HCT116 (cell line): ENCODE results near the gene SLC50A1. TPM values are rescaled to one million over a fixed set of nuclear protein-coding genes. Genes with fewer than 3 reads are reported as not detected.

Experiments used
- ATAC-seq: fragments of 200-7000 bp; cut with Tn5 transposase; 2 replicates; pipeline ENCODE4 v1.9.1; 2020; ENCODE audit warnings: mild to moderate bottlenecking, moderate library complexity
- BruUV-seq: library from RNA; stranded (reverse); fragments of 400-500 nt; replicated peaks from 2 replicates; lab custom pipeline; 2021; lab: Mats Ljungman, UMichigan
- CTCF ChIA-PET: fragments of 300-600 bp; sonication (Branson Sonifier 250); formaldehyde crosslinking; loops from one replicate; lab custom pipeline; 2021; ENCODE audit warnings: antibody characterized with exemption; lab: Charles Lee
- POLR2A ChIA-PET: fragments of 300-600, 350-600 bp; sonication (Branson Sonifier 250); formaldehyde crosslinking; loops from one replicate; lab custom pipeline; 2021; ENCODE audit warnings: antibody characterized with exemption; lab: Charles Lee
- RAD21 ChIA-PET, 2 experiments: fragments of 300-600 bp; sonication (Branson Sonifier 250); formaldehyde crosslinking; loops; one replicate each; lab custom pipeline; 2023; ENCODE audit warnings: low total read pairs in 2 of 2; ENCODE audit not compliant: uncharacterized antibody in 2 of 2, unreplicated experiment in 2 of 2, low non-redundant PET in 1 of 2; lab: Charles Lee
- DNase-seq: peaks from one replicate; pipeline ENCODE4 v3.0.0-alpha.2; 2010; ENCODE audit warnings: low read depth, low spot score
- H2AFZ ChIP-seq: fragments of 200-600 bp; shearing (Covaris generic), sonication (generic); 2 replicates; pipeline ENCODE4 v1.6.1; 2017; ENCODE audit warnings: low read depth, mixed run types, mixed read lengths, antibody characterized with exemption, low read length; ENCODE audit not compliant: poor library complexity, severe bottlenecking
- H3K27ac ChIP-seq: 2 replicates; pipeline ENCODE4 v1.5.1; 2012; ENCODE audit warnings: low read depth, low read length
- H3K27me3 ChIP-seq: fragments of 200-600 bp; sonication (generic); 2 replicates; pipeline ENCODE4 v1.6.1; 2016; ENCODE audit warnings: mixed run types, low read length, mixed read lengths; ENCODE audit not compliant: insufficient read depth
- H3K36me3 ChIP-seq, 2 experiments: fragments of 200-500 bp in 1 of 2; fragments of 200-600 bp in 1 of 2; sonication (Bioruptor generic) in 1 of 2; sonication (generic) in 1 of 2; 2 replicates each; pipeline versions ENCODE4 v1.5.1 to v1.6.1; 2014 to 2016; ENCODE audit warnings: low read length in 2 of 2, inconsistent platforms in 1 of 2, mixed read lengths in 1 of 2, mixed run types in 1 of 2; ENCODE audit not compliant: insufficient read depth in 2 of 2, control insufficient read depth in 1 of 2
- H3K4me1 ChIP-seq, 2 experiments: fragments of 200-600 bp in 1 of 2; sonication (generic) in 1 of 2; 2 replicates each; pipeline versions ENCODE4 v1.5.1 to v1.6.1; 2012 to 2017; ENCODE audit warnings: low read length in 2 of 2, inconsistent platforms in 1 of 2, mild to moderate bottlenecking in 1 of 2, mixed read lengths in 1 of 2, mixed run types in 1 of 2, moderate library complexity in 1 of 2; ENCODE audit not compliant: insufficient read depth in 2 of 2, control insufficient read depth in 1 of 2
- H3K4me2 ChIP-seq: fragments of 200-600 bp; sonication (generic); 2 replicates; pipeline ENCODE4 v1.6.1; 2017; ENCODE audit warnings: mixed run types, low read length, mixed read lengths
- H3K4me3 ChIP-seq, 2 experiments: fragments of 200-600 bp in 1 of 2; sonication (generic) in 1 of 2; replicated peaks in 1 of 2; 2 replicates each; pipeline ENCODE4 v1.5.1; 2011 to 2016; ENCODE audit warnings: low read length in 2 of 2, control low read depth in 1 of 2, low read depth in 1 of 2, mild to moderate bottlenecking in 1 of 2, mixed read lengths in 1 of 2, mixed run types in 1 of 2
- H3K79me2 ChIP-seq: fragments of 200-600 bp; sonication (generic); 2 replicates; pipeline ENCODE4 v1.6.1; 2017; ENCODE audit warnings: mild to moderate bottlenecking, mixed run types, low read length, moderate library complexity, mixed read lengths; ENCODE audit not compliant: insufficient read depth
- H3K9ac ChIP-seq: fragments of 200-600 bp; sonication (generic); 2 replicates; pipeline ENCODE4 v1.6.1; 2016; ENCODE audit warnings: low read length, mixed read lengths
- H3K9me2 ChIP-seq: fragments of 200-600 bp; sonication (generic), shearing (Covaris generic); 2 replicates; pipeline ENCODE4 v1.6.1; 2017; ENCODE audit warnings: mixed run types, mild to moderate bottlenecking, moderate library complexity; ENCODE audit not compliant: insufficient read depth
- H3K9me3 ChIP-seq, 2 experiments: fragments of 200-500 bp in 1 of 2; fragments of 200-600 bp in 1 of 2; sonication (Bioruptor generic) in 1 of 2; sonication (generic) in 1 of 2; 2 replicates each; pipeline ENCODE4 v1.6.1; 2014 to 2017; ENCODE audit warnings: low read length in 2 of 2, mixed read lengths in 2 of 2, inconsistent platforms in 1 of 2, low read depth in 1 of 2, mild to moderate bottlenecking in 1 of 2, mixed run types in 1 of 2, moderate library complexity in 1 of 2; ENCODE audit not compliant: control insufficient read depth in 1 of 2, insufficient read depth in 1 of 2
- H4K20me1 ChIP-seq: fragments of 200-600 bp; sonication (generic), shearing (Covaris generic); 2 replicates; pipeline ENCODE4 v1.6.1; 2017; ENCODE audit warnings: mixed run types, mild to moderate bottlenecking, moderate library complexity; ENCODE audit not compliant: insufficient read depth
- ATF3 ChIP-seq: IDR thresholded peaks from 2 replicates; pipeline ENCODE4 v1.6.1; 2012
- CTCF ChIP-seq, 3 experiments: fragments of 200-600 bp in 1 of 3; sonication (generic) in 1 of 3; IDR thresholded peaks in 2 of 3; conservative IDR thresholded peaks in 1 of 3; 2 replicates each; pipeline ENCODE4 v1.5.1; 2012 to 2017; ENCODE audit warnings: low read depth in 2 of 3, low read length in 2 of 3, antibody characterized with exemption in 1 of 3, borderline replicate concordance in 1 of 3, control low read depth in 1 of 3, mild to moderate bottlenecking in 1 of 3, mixed read lengths in 1 of 3, mixed run types in 1 of 3, moderate library complexity in 1 of 3; ENCODE audit not compliant: insufficient read depth in 1 of 3
- EGR1 ChIP-seq: IDR thresholded peaks from 2 replicates; pipeline ENCODE4 v1.6.1; 2012; ENCODE audit warnings: low read depth
- ELF1 ChIP-seq: IDR thresholded peaks from 2 replicates; pipeline ENCODE4 v1.6.1; 2012; ENCODE audit warnings: low read depth, borderline replicate concordance
- EZH2 ChIP-seq: fragments of 200-600 bp; sonication (generic); IDR thresholded peaks from 2 replicates; pipeline ENCODE4 v1.6.1; 2017; ENCODE audit warnings: antibody characterized with exemption, mixed run types
- EZH2phosphoT487 ChIP-seq: fragments of 200-600 bp; IDR thresholded peaks from 2 replicates; pipeline ENCODE4 v1.6.1; 2018; ENCODE audit warnings: antibody characterized with exemption, borderline replicate concordance
- FOSL1 ChIP-seq: IDR thresholded peaks from 2 replicates; pipeline ENCODE4 v1.6.1; 2012; ENCODE audit warnings: low read depth
- MAX ChIP-seq: IDR thresholded peaks from 2 replicates; pipeline ENCODE4 v1.6.1; 2012
- POLR2A ChIP-seq: IDR thresholded peaks from 2 replicates; pipeline ENCODE4 v1.7.0; 2011; ENCODE audit warnings: borderline replicate concordance; ENCODE audit not compliant: insufficient read depth, insufficient read length; ENCODE audit errors: extremely low read depth
- RAD21 ChIP-seq: IDR thresholded peaks from 2 replicates; pipeline ENCODE4 v1.6.1; 2012; ENCODE audit warnings: low read depth, mild to moderate bottlenecking
- SIN3A ChIP-seq: IDR thresholded peaks from 2 replicates; pipeline ENCODE4 v1.6.1; 2012; ENCODE audit warnings: low read depth
- SP1 ChIP-seq: IDR thresholded peaks from 2 replicates; pipeline ENCODE4 v1.6.1; 2012; ENCODE audit warnings: low read depth
- SRF ChIP-seq: IDR thresholded peaks from 2 replicates; pipeline ENCODE4 v1.6.1; 2012; ENCODE audit warnings: low read depth
- TCF7L2 ChIP-seq: IDR thresholded peaks from 2 replicates; pipeline ENCODE4 v1.7.0; 2011; ENCODE audit warnings: borderline replicate concordance, inconsistent platforms; ENCODE audit not compliant: insufficient read depth, insufficient read length; ENCODE audit errors: extremely low read depth
- ZFX ChIP-seq: fragments of 450-650 bp; IDR thresholded peaks from 2 replicates; pipeline ENCODE4 v1.6.1; 2017
- ZNF274 ChIP-seq: fragments of 200-500 bp; sonication (Bioruptor generic); IDR thresholded peaks from 2 replicates; pipeline ENCODE4 v1.6.1; 2014; ENCODE audit warnings: mild to moderate bottlenecking, low read depth, low read length, inconsistent platforms
- intact Hi-C: fragments of 100-400 bp; cut with micrococcal nuclease; formaldehyde crosslinking; loops from 2 replicates; pipeline ENCODE4 v1.10.0; 2022
- total RNA-seq: library from RNA; stranded (reverse); gene quantifications from one replicate; pipeline ENCODE4 v1.2.1, GENCODE V29; 2021; ENCODE audit not compliant: unreplicated experiment
- TF ChIP-seq, protein P1 (sequence below): IDR thresholded peaks from 2 replicates; pipeline ENCODE4 v1.6.1; 2011; ENCODE audit warnings: mild to moderate bottlenecking, low read length, moderate library complexity; ENCODE audit not compliant: insufficient replicate concordance; ENCODE audit errors: extremely low read depth
- TF ChIP-seq, protein P2 (sequence below): IDR thresholded peaks from 2 replicates; pipeline ENCODE4 v1.6.1; 2012; ENCODE audit warnings: low read depth

Gene SLC50A1
- total RNA-seq, 1 experiment from 2014 or later: 49.9 TPM

- Histone ChIP-seq H3K9me2 (no peaks in the 10 kb centered on the region), H3K4me2 (peak overlapping the region; percentile 99), H3K36me3 (peaks cover 7 to 18% of the 10 kb centered on the region in 2 experiments; a peak in 3 of 4 replicates), H3K27me3 (no peaks in the 10 kb centered on the region), H3K9ac (peak overlapping the region; percentile 91), H3K9me3 (no peaks in the 10 kb centered on the region), H4K20me1 (no peaks in the 10 kb centered on the region), H3K4me3 (peak overlapping the region; percentile 70 to 97), H3K27ac (peak overlapping the region; percentile 97), H3K4me1 (peaks cover 29 to 75% of the 10 kb centered on the region in 2 experiments), H3K79me2 (peaks cover 41% of the 10 kb centered on the region), H2AFZ (no peak overlapping the region)
- CTCF ChIA-PET: interaction anchor here (0.7 to 3.5 kb wide), 4 partner anchors 37 to 45 kb away, joined by 3 to 13 read pairs (median 7); partner anchors contain the start of gene KRTCAP2
- ATAC-seq (peak; percentile 4), DNase-seq (no peak)
- POLR2A ChIA-PET: interaction anchor here (2.3 kb wide), 1 partner anchor 66 kb away, joined by 7 read pairs; no protein-coding TSS in a partner anchor
- TF ChIP-seq TCF7L2 (no peak), SP1 (no peak), POLR2A (no peak), ATF3 (no peak), SRF (no peak), RAD21 (no peak), SIN3A (no peak), ZNF274 (no peak), MAX (no peak), ELF1 (no peak), CTCF (IDR thresholded peaks at IDR 0.05 in 2 of 3, conservative IDR thresholded peaks at IDR 0.05 in 1 of 3; ENCODE audit: borderline replicate concordance in 1 of 3, insufficient read depth in 1 of 3, low read depth in 2 of 3, low read length in 2 of 3) (no peak), EZH2phosphoT487 (no peak), EGR1 (no peak), EZH2 (no peak), FOSL1 (no peak), ZFX (no peak)
- TF ChIP-seq, protein P1, sequence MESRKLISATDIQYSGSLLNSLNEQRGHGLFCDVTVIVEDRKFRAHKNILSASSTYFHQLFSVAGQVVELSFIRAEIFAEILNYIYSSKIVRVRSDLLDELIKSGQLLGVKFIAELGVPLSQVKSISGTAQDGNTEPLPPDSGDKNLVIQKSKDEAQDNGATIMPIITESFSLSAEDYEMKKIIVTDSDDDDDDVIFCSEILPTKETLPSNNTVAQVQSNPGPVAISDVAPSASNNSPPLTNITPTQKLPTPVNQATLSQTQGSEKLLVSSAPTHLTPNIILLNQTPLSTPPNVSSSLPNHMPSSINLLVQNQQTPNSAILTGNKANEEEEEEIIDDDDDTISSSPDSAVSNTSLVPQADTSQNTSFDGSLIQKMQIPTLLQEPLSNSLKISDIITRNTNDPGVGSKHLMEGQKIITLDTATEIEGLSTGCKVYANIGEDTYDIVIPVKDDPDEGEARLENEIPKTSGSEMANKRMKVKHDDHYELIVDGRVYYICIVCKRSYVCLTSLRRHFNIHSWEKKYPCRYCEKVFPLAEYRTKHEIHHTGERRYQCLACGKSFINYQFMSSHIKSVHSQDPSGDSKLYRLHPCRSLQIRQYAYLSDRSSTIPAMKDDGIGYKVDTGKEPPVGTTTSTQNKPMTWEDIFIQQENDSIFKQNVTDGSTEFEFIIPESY: no peak
- TF ChIP-seq, protein P2, sequence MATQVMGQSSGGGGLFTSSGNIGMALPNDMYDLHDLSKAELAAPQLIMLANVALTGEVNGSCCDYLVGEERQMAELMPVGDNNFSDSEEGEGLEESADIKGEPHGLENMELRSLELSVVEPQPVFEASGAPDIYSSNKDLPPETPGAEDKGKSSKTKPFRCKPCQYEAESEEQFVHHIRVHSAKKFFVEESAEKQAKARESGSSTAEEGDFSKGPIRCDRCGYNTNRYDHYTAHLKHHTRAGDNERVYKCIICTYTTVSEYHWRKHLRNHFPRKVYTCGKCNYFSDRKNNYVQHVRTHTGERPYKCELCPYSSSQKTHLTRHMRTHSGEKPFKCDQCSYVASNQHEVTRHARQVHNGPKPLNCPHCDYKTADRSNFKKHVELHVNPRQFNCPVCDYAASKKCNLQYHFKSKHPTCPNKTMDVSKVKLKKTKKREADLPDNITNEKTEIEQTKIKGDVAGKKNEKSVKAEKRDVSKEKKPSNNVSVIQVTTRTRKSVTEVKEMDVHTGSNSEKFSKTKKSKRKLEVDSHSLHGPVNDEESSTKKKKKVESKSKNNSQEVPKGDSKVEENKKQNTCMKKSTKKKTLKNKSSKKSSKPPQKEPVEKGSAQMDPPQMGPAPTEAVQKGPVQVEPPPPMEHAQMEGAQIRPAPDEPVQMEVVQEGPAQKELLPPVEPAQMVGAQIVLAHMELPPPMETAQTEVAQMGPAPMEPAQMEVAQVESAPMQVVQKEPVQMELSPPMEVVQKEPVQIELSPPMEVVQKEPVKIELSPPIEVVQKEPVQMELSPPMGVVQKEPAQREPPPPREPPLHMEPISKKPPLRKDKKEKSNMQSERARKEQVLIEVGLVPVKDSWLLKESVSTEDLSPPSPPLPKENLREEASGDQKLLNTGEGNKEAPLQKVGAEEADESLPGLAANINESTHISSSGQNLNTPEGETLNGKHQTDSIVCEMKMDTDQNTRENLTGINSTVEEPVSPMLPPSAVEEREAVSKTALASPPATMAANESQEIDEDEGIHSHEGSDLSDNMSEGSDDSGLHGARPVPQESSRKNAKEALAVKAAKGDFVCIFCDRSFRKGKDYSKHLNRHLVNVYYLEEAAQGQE: no peak
- RAD21 ChIA-PET: no interaction called here
- BruUV-seq: no TSS peak
- intact Hi-C loops: loop anchor here (2.0 kb wide), 1 partner anchor 33 kb away; no protein-coding TSS in a partner anchor
These were observed 7.5 kb upstream of the SLC50A1 start for GRCh38 chr1:155127967-155128754.
